Muscle of leg (tissue), 11 donors: Measurements from ENCODE around the gene LRCH1. TPM values are rescaled to one million over a fixed set of nuclear protein-coding genes. Genes with fewer than 3 reads are reported as not detected.

Experiments used
- DNase-seq: peaks from one replicate; pipeline ENCODE4 v3.0.0; 2013
- H3K27ac ChIP-seq: one replicate; pipeline ENCODE4 v1.5.1; 2013; ENCODE audit warnings: mild to moderate bottlenecking, low read length, control low read depth
- H3K27me3 ChIP-seq: one replicate; pipeline ENCODE4 v1.6.1; 2013; ENCODE audit warnings: low read length; ENCODE audit not compliant: control insufficient read depth, insufficient read depth
- H3K36me3 ChIP-seq: one replicate; pipeline ENCODE4 v1.6.1; 2013; ENCODE audit warnings: low read length; ENCODE audit not compliant: control insufficient read depth, insufficient read depth
- H3K4me1 ChIP-seq: one replicate; pipeline ENCODE4 v1.6.1; 2013; ENCODE audit warnings: low read length; ENCODE audit not compliant: control insufficient read depth, insufficient read depth
- H3K4me3 ChIP-seq: one replicate; pipeline ENCODE4 v1.5.1; 2013; ENCODE audit warnings: low read length, control low read depth
- H3K9me3 ChIP-seq: replicated peaks from 2 replicates; pipeline ENCODE4 v1.6.1; 2013; ENCODE audit warnings: low read depth, low read length; ENCODE audit not compliant: control insufficient read depth
- WGBS: methylation state at CpG from one replicate; pipeline ENCODE4 v1.1.5; 2013; ENCODE audit warnings: missing lambda C conversion rate; ENCODE audit not compliant: insufficient coverage; 5-methylcytosine and 5-hydroxymethylcytosine counted together
- polyA plus RNA-seq, 8 donors: library from polyadenylated mRNA; unstranded; fragments of 120-200 nt; gene quantifications; one replicate each; pipeline versions ENCODE4 v1.2.1 to v1.2.3, GENCODE V29; 2013; ENCODE audit warnings: inconsistent platforms in 1 of 8, low replicate concordance in 1 of 8; ENCODE audit not compliant: insufficient read length in 8 of 8, insufficient read depth in 1 of 8
- total RNA-seq: library from RNA; stranded (reverse); fragments of 120-200 nt; gene quantifications from one replicate; pipeline ENCODE4 v1.2.4, GENCODE V29; 2013

The LRCH1 gene
- total and polyA plus RNA-seq, 9 donors = 13.6 to 22.9 (median 19.8) TPM

GRCh38 chr13:46560778-46561177 is 7.8 kb downstream of the LRCH1 start:
- peaks cover 14% of the 10 kb centered on the region for H3K4me1 ChIP-seq
- no peak overlapping the region for H3K4me3 ChIP-seq
- no peaks in the 10 kb centered on the region for H3K9me3 ChIP-seq
- no peak overlapping the region for H3K27ac ChIP-seq
- no peaks in the 10 kb centered on the region for H3K27me3 ChIP-seq
- H3K36me3 ChIP-seq = peaks cover 2% of the 10 kb centered on the region
- DNase-seq = peak; percentile 70

GRCh38 chr13:46561286-46561685 is 8.3 kb downstream of the LRCH1 start:
- WGBS = no CpG with 5 or more reads among the region's 2 CpGs
- H3K4me3 ChIP-seq = no peak overlapping the region
- H3K36me3 ChIP-seq = peaks cover 2% of the 10 kb centered on the region
- peaks cover 17% of the 10 kb centered on the region for H3K4me1 ChIP-seq
- DNase-seq = no peak
- H3K27ac ChIP-seq = no peak overlapping the region
- no peaks in the 10 kb centered on the region for H3K9me3 ChIP-seq
- no peaks in the 10 kb centered on the region for H3K27me3 ChIP-seq

GRCh38 chr13:46561691-46562090 is 8.7 kb downstream of the LRCH1 start:
- Histone ChIP-seq H3K36me3 (peaks cover 2% of the 10 kb centered on the region), H3K27me3 (no peaks in the 10 kb centered on the region), H3K9me3 (no peaks in the 10 kb centered on the region), H3K27ac (no peak overlapping the region), H3K4me3 (no peak overlapping the region), H3K4me1 (peaks cover 21% of the 10 kb centered on the region)
- no peak for DNase-seq
- WGBS = no CpG with 5 or more reads among the region's 1 CpG

DNA sequence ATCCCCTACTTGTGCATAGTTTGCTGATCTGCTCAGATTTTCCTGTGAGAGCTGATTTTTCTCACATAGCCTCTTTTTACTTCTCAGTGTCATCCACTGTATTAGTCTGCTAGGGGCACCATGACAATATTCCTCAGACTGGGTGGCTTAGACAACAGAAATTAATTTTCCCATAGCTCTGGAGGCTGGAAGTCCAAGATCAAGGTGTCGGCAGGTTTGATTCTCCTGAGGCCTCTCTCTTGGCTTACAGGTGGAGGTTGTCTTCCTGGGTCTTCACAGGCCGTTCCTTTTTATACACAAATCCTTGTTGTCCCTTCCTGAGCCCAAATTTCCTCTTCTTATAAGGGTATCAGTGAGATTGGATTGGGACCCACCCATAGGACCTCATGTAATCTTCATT is 9.2 kb downstream of the LRCH1 start:
- Histone ChIP-seq H3K27me3 (no peaks in the 10 kb centered on the region), H3K9me3 (no peaks in the 10 kb centered on the region), H3K4me1 (peaks cover 21% of the 10 kb centered on the region), H3K27ac (no peak overlapping the region), H3K4me3 (no peak overlapping the region), H3K36me3 (peaks cover 2% of the 10 kb centered on the region)
- WGBS = 100% methylated on average over 1 of the region's 2 CpGs
- DNase-seq = no peak

- peaks cover 22% of the 10 kb centered on the region for H3K4me1 ChIP-seq
- no peak overlapping the region for H3K4me3 ChIP-seq
- no peaks in the 10 kb centered on the region for H3K27me3 ChIP-seq
- DNase-seq = no peak
- no peaks in the 10 kb centered on the region for H3K9me3 ChIP-seq
- 100% methylated on average over 1 of the region's 5 CpGs for WGBS
- H3K36me3 ChIP-seq = peaks cover 2% of the 10 kb centered on the region
- no peak overlapping the region for H3K27ac ChIP-seq
These were observed 9.6 kb downstream of the LRCH1 start for GRCh38 chr13:46562581-46562980.

DNA sequence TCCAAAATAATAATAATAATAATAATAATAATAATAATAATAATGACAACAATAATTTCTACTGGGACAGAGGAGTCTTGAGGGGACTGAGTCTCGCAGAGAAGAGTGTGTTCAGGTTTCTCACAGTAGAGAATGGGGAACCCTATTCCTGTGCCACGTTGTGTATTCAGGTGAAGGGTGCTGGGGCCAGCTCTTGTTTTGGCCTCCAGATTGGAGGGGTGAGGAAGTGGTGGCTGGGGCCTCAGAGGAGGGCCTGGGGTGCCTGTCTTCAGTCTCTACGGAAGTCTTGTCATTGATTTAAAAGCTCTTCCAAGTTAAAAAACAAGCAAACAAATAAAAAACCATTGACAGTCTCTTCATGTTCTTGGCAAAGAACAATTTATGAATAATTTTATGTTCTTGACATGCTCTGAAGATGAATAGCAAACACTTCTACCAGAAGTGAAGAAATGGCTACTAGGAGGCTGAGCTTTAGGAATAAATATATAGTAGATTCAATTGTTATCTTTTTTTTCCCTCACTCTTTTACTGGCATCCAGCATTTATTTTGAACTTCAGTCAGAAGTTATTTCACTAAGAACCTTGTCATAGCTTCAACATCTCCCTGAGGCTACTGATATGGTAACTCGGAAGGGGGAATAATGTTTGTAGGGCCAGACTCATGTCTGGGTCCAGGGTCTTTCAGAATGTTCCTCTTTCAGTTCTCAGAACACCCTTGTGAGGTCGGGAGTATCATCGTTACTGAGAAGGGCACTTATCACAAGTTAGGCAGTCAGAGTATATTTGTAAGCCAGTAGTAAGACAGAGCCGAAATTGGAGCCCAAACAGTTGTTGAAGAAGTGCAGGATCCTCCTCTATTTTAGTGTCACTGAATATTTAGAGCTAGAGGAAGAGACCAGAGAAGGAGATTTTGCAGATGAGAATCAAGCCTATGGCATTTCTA is 13.1 kb downstream of the LRCH1 start:
- peaks cover 2% of the 10 kb centered on the region for H3K36me3 ChIP-seq
- no peaks in the 10 kb centered on the region for H3K9me3 ChIP-seq
- DNase-seq = peak; percentile 38
- peaks cover 46% of the 10 kb centered on the region for H3K4me1 ChIP-seq
- 61% methylated on average over 3 of the region's 7 CpGs for WGBS
- no peaks in the 10 kb centered on the region for H3K27me3 ChIP-seq
- peak overlapping the region; percentile 36 for H3K27ac ChIP-seq
- H3K4me3 ChIP-seq = no peak overlapping the region

DNA sequence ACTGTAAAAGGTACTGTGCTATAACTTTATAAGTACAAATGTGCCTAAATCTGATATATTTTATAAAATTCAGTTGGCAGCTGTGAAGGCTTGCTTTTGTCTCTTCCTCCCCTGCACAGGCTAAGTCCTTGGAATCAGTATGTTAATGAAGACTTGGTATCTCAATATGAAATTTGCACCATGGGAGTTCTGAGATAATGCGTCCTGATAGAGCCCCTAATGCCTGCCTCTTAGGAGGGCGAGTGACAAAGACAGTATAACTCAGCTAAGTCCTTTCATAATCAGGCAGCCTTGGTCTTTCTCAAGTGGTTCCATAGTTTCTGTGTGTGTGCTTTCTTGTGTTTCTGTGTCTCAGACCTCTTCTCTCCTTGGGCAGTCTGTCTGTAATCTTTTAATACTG is 14.7 kb downstream of the LRCH1 start:
- no peaks in the 10 kb centered on the region for H3K27me3 ChIP-seq
- H3K27ac ChIP-seq = peak overlapping the region; percentile 11
- no CpG with 5 or more reads among the region's 2 CpGs for WGBS
- DNase-seq = no peak
- H3K9me3 ChIP-seq = no peaks in the 10 kb centered on the region
- no peak overlapping the region for H3K4me3 ChIP-seq
- H3K4me1 ChIP-seq = peaks cover 48% of the 10 kb centered on the region
- H3K36me3 ChIP-seq = no peaks in the 10 kb centered on the region

- no peaks in the 10 kb centered on the region for H3K27me3 ChIP-seq
These were observed 16.5 kb downstream of the LRCH1 start for GRCh38 chr13:46569456-46569855.

DNA sequence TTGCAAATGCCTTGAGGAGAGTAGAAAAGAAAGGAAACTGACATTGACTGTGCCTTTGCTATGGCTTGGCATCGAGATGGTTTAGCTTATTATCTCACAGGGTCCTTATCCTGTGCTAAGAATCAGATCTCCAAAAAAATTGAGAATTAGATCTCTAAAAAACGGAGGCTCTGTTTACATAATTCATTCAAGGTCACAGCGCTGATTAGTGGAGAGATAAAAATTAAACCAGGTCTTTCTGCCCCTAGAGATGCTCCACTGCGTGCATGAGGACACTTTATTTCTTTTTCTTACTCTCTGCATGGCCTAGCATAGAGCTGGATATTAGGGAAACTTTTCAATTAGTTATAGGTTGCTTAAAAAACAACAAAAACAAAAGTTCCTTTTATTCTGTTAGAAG is 17.3 kb downstream of the LRCH1 start:
- Histone ChIP-seq H3K27ac (peak overlapping the region; percentile 92), H3K36me3 (no peaks in the 10 kb centered on the region), H3K4me1 (peaks cover 52% of the 10 kb centered on the region), H3K4me3 (no peak overlapping the region), H3K27me3 (no peaks in the 10 kb centered on the region), H3K9me3 (no peaks in the 10 kb centered on the region)
- WGBS = no CpG with 5 or more reads among the region's 4 CpGs
- no peak for DNase-seq

More at GRCh38 chr13:46569456-46569855, 16.5 kb downstream of the LRCH1 start:
- Histone ChIP-seq H3K4me3 (no peak overlapping the region), H3K27ac (peak overlapping the region; percentile 92), H3K4me1 (peaks cover 50% of the 10 kb centered on the region), H3K36me3 (no peaks in the 10 kb centered on the region), H3K9me3 (no peaks in the 10 kb centered on the region)
- DNase-seq = peak; percentile 44
- 49% methylated on average over 7 of the region's 7 CpGs for WGBS

GRCh38 chr13:46571189-46571908 is 18.4 kb downstream of the LRCH1 start:
- DNase-seq = peak; percentile 85
- Histone ChIP-seq H3K36me3 (no peaks in the 10 kb centered on the region), H3K27me3 (no peaks in the 10 kb centered on the region), H3K4me3 (no peak overlapping the region), H3K9me3 (no peaks in the 10 kb centered on the region), H3K27ac (peak overlapping the region; percentile 92), H3K4me1 (peaks cover 55% of the 10 kb centered on the region)
- WGBS = 72% methylated on average over 8 of the region's 11 CpGs
